ENCODE results near the gene LEFTY1. TPM values are rescaled to one million over a fixed set of nuclear protein-coding genes. Genes with fewer than 3 reads are reported as not detected.

The LEFTY1 gene
- total and polyA plus RNA-seq, 2 of the 13 experiments (the other 11 are each of a cell fraction or from before 2014, with no cell fraction given), result 0.29 to 0.79 TPM

DNA sequence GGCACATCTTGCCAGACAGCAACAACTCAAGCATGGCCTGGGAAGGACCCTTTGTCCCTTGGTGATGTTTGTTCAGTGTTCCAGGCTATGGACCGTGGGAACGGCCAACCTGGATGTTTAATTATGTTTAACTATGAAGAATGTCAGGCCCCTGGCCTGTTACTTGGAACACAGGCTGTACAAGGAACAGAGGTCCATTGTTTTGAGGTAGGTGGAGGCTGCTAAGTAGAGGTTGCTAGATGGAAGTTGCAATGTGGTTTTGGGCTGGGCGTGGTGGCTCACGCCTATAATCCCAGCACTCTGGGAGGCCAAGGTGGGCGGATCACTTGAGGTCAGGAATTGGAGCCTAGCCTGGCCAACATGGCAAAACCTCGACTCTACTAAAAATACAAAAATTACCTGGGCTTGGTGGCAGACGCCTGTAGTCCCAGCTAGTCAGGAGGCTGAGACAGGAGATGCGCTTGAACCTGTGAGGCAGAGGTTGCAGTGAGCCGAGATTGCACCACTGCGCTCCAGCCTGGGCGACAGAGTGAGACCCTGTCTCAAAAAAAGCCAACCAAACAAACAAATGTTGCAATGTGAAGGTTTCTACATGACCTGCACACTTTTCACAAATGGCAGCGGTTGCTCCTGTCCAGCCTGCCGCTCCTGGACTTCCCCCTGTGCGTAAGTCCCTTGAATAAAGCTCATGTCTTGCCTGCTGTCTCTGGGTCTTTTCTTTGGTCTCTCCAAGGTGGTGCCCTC is 2.5 kb upstream of the LEFTY1 start (continued):
- TF ChIP-seq GFI1 (CRISPR knock-in tag; IDR thresholded peaks at IDR 0.05; ENCODE audit: borderline replicate concordance) (peak; percentile 60; the same call in 1 of the 2 replicates), ZNF556 (CRISPR knock-in tag; IDR thresholded peaks at IDR 0.05; ENCODE audit: borderline replicate concordance) (0 out of 2 replicates have a peak, but pooled peaks have one; percentile 13), SCMH1 (CRISPR knock-in tag; IDR thresholded peaks at IDR 0.05; ENCODE audit: borderline replicate concordance) (no peak), GATAD2A (CRISPR knock-in tag; IDR thresholded peaks at IDR 0.05) (0 out of 2 replicates have a peak, but pooled peaks have one; percentile 14)
- TF ChIP-seq, protein P1, sequence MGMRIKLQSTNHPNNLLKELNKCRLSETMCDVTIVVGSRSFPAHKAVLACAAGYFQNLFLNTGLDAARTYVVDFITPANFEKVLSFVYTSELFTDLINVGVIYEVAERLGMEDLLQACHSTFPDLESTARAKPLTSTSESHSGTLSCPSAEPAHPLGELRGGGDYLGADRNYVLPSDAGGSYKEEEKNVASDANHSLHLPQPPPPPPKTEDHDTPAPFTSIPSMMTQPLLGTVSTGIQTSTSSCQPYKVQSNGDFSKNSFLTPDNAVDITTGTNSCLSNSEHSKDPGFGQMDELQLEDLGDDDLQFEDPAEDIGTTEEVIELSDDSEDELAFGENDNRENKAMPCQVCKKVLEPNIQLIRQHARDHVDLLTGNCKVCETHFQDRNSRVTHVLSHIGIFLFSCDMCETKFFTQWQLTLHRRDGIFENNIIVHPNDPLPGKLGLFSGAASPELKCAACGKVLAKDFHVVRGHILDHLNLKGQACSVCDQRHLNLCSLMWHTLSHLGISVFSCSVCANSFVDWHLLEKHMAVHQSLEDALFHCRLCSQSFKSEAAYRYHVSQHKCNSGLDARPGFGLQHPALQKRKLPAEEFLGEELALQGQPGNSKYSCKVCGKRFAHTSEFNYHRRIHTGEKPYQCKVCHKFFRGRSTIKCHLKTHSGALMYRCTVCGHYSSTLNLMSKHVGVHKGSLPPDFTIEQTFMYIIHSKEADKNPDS (CRISPR knock-in tag; IDR thresholded peaks at IDR 0.05), result no peak
- TF ChIP-seq, protein P2, sequence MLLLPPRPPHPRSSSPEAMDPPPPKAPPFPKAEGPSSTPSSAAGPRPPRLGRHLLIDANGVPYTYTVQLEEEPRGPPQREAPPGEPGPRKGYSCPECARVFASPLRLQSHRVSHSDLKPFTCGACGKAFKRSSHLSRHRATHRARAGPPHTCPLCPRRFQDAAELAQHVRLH (CRISPR knock-in tag; IDR thresholded peaks at IDR 0.05; ENCODE audit: borderline replicate concordance, low read depth), result no peak

- peaks cover 63% of the 10 kb centered on the region for H3K4me1 ChIP-seq (ENCODE audit: insufficient read depth, low read length)
- CTCF ChIA-PET (ENCODE audit: low intra/inter-chr PET ratio, low total read pairs), result no interaction called here
- H3K27ac ChIP-seq (ENCODE audit: extremely low read length, insufficient read depth, low read length), result peak overlapping the region; percentile 68
- FAIRE-seq (no peak), ATAC-seq (peak; percentile 11), DNase-seq (ENCODE audit: low spot score) (peak; percentile 68)
- peak overlapping the region in 2 of 3 experiments; percentile 29 to 76; a peak in 3 of 6 replicates for H3K4me3 ChIP-seq (replicated peaks in 1 of 3; ENCODE audit: insufficient read depth in 1 of 3, low read depth in 2 of 3, low read length in 3 of 3)
- intact Hi-C loops (cut with micrococcal nuclease; ENCODE audit: unreplicated experiment) (no loop called here), in situ Hi-C loops (cut with HindIII; ENCODE audit: extremely low pct_ligation_motif_present, low pct_unique_long_range_greater_than_20kb) (no loop called here)
- H3K79me2 ChIP-seq (ENCODE audit: insufficient read depth, low read length), result no peaks in the 10 kb centered on the region
- H3K4me2 ChIP-seq (ENCODE audit: low read depth, low read length), result peak overlapping the region; percentile 83
- H4K20me1 ChIP-seq (ENCODE audit: insufficient read depth, low read length), result no peaks in the 10 kb centered on the region
- POLR2A ChIA-PET, result interaction anchor here (0.5 to 3.7 kb wide), 4 partner anchors 9 to 138 kb away, joined by 3 to 28 read pairs (median 7); partner anchors contain the start of genes PYCR2 and TMEM63A
- no peaks in the 10 kb centered on the region for H3K36me3 ChIP-seq (replicated peaks in 1 of 2; ENCODE audit: control insufficient read depth in 1 of 2, insufficient read depth in 2 of 2, low read length in 2 of 2)
- 0% methylated on average over 3 of the region's 6 CpGs for WGBS (ENCODE audit: low lambda C conversion rate)
- H3K9me3 ChIP-seq (ENCODE audit: low read length), result no peaks in the 10 kb centered on the region
- no TSS peak for BruUV-seq (replicated peaks)
- H3K27me3 ChIP-seq (ENCODE audit: control insufficient read depth in 1 of 2, insufficient read depth in 2 of 2, low read length in 2 of 2), result no peaks in the 10 kb centered on the region; a peak in 1 of 5 replicates
- peak overlapping the region; percentile 45 for H3K9ac ChIP-seq (ENCODE audit: insufficient read depth, low read depth, low read length)
- no peak overlapping the region for H2AFZ ChIP-seq (ENCODE audit: low read length)
- TF ChIP-seq, protein P3, sequence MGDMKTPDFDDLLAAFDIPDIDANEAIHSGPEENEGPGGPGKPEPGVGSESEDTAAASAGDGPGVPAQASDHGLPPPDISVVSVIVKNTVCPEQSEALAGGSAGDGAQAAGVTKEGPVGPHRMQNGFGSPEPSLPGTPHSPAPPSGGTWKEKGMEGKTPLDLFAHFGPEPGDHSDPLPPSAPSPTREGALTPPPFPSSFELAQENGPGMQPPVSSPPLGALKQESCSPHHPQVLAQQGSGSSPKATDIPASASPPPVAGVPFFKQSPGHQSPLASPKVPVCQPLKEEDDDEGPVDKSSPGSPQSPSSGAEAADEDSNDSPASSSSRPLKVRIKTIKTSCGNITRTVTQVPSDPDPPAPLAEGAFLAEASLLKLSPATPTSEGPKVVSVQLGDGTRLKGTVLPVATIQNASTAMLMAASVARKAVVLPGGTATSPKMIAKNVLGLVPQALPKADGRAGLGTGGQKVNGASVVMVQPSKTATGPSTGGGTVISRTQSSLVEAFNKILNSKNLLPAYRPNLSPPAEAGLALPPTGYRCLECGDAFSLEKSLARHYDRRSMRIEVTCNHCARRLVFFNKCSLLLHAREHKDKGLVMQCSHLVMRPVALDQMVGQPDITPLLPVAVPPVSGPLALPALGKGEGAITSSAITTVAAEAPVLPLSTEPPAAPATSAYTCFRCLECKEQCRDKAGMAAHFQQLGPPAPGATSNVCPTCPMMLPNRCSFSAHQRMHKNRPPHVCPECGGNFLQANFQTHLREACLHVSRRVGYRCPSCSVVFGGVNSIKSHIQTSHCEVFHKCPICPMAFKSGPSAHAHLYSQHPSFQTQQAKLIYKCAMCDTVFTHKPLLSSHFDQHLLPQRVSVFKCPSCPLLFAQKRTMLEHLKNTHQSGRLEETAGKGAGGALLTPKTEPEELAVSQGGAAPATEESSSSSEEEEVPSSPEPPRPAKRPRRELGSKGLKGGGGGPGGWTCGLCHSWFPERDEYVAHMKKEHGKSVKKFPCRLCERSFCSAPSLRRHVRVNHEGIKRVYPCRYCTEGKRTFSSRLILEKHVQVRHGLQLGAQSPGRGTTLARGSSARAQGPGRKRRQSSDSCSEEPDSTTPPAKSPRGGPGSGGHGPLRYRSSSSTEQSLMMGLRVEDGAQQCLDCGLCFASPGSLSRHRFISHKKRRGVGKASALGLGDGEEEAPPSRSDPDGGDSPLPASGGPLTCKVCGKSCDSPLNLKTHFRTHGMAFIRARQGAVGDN (CRISPR knock-in tag; IDR thresholded peaks at IDR 0.05), result peak; percentile 80
- TF ChIP-seq, protein P4, sequence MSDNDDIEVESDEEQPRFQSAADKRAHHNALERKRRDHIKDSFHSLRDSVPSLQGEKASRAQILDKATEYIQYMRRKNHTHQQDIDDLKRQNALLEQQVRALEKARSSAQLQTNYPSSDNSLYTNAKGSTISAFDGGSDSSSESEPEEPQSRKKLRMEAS (IDR thresholded peaks at IDR 0.05), result 0 out of 2 replicates have a peak, but pooled peaks have one; percentile 19
- TF ChIP-seq ZMYM4 (CRISPR knock-in tag; IDR thresholded peaks at IDR 0.05), result peak; percentile 56; the same call in 1 of the 2 replicates
These were observed 1.6 kb upstream of the LEFTY1 start for GRCh38 chr1:225890346-225891228.
